Prostate gland (tissue), 2 donors: ENCODE data around the gene ARSG. TPM values are rescaled to one million over a fixed set of nuclear protein-coding genes. Genes with fewer than 3 reads are reported as not detected.
"Not testable (repeated sequence)": the region's sequence is repeated elsewhere in the genome, so short reads cannot be mapped to it uniquely, and the experiment has no call there.

ENCODE experiments used
- DNase-seq: peaks from one replicate; pipeline ENCODE4 v3.0.0-alpha.2; 2019; ENCODE audit warnings: low spot score
- H3K27ac ChIP-seq, 2 donors: fragments of 200-600 bp; sonication (generic); 2 replicates each; pipeline ENCODE4 v1.5.1; 2017 to 2019
- H3K27me3 ChIP-seq: fragments of 200-600 bp; sonication (generic); replicated peaks from 2 replicates; pipeline ENCODE4 v1.5.1; 2019; ENCODE audit not compliant: insufficient read depth
- H3K36me3 ChIP-seq, 2 donors: fragments of 200-600 bp; sonication (generic); 1 replicate in 1 of 2; 2 replicates in 1 of 2; pipeline versions ENCODE4 v1.5.1 to v1.8.1; 2017 to 2019
- H3K4me1 ChIP-seq: fragments of 200-600 bp; sonication (generic); replicated peaks from 2 replicates; pipeline ENCODE4 v1.5.1; 2019
- H3K4me3 ChIP-seq, 2 donors: fragments of 200-600 bp; sonication (generic); 2 replicates each; pipeline ENCODE4 v1.5.1; 2017 to 2019
- H3K9me3 ChIP-seq: fragments of 200-600 bp; sonication (generic); 2 replicates; pipeline ENCODE4 v1.5.1; 2017
- CTCF ChIP-seq, 4 experiments: fragments of 200-600 bp in 2 of 4; fragments of 450-650 bp in 2 of 4; sonication (generic) in 2 of 4; IDR thresholded peaks; 1 replicate in 3 of 4; 2 replicates in 1 of 4; pipeline ENCODE4 v1.5.1; 2016 to 2019; ENCODE audit warnings: antibody characterized with exemption in 4 of 4, mild to moderate bottlenecking in 2 of 4, moderate library complexity in 2 of 4
- POLR2A ChIP-seq: fragments of 450-650 bp; IDR thresholded peaks from one replicate; pipeline ENCODE4 v1.6.1; 2016; ENCODE audit warnings: antibody characterized with exemption, mild to moderate bottlenecking
- POLR2AphosphoS5 ChIP-seq: sonication (generic); formaldehyde crosslinking; IDR thresholded peaks from one replicate; pipeline ENCODE4 v1.6.1; 2017; ENCODE audit warnings: antibody characterized with exemption
- WGBS: methylation state at CpG from one replicate; pipeline ENCODE4 v1.1.5; 2018; 5-methylcytosine and 5-hydroxymethylcytosine counted together
- intact Hi-C: fragments of 100-400 bp; cut with DNase I; formaldehyde crosslinking; loops from one replicate; pipeline ENCODE4 v1.14.2; 2022
- total RNA-seq, 2 donors: library from RNA; depleted of rRNA; stranded (reverse); fragments of >200 nt; gene quantifications; one replicate each; pipeline ENCODE4 v1.1.0, GENCODE V29; 2016

Gene ARSG
- total RNA-seq, 2 donors from 2014 or later = 1.5 to 8.3 TPM

- Histone ChIP-seq H3K36me3 (no peaks in the 10 kb centered on the region), H3K27me3 (no peaks in the 10 kb centered on the region), H3K4me3 (no peak overlapping the region), H3K9me3 (no peaks in the 10 kb centered on the region), H3K4me1 (no peaks in the 10 kb centered on the region), H3K27ac (peak overlapping the region; percentile 91 to 97)
- WGBS = 71% methylated on average over 5 of the region's 5 CpGs
- no peak for DNase-seq
- no peak for TF ChIP-seq POLR2A
- TF ChIP-seq CTCF (IDR thresholded peaks at IDR 0.05) = no peak
- no peak for TF ChIP-seq POLR2AphosphoS5
- intact Hi-C loops = loop anchor here (5.0 kb wide), 2 partner anchors 42 to 208 kb away; partner anchors contain the start of gene WIPI1
These were observed 42.4 kb upstream of the ARSG start for GRCh38 chr17:68248891-68249290.

GRCh38 chr17:68249354-68249765, 41.9 kb upstream of the ARSG start:
- Histone ChIP-seq H3K27ac (no peak overlapping the region), H3K4me1 (no peaks in the 10 kb centered on the region), H3K36me3 (no peaks in the 10 kb centered on the region), H3K4me3 (no peak overlapping the region), H3K9me3 (no peaks in the 10 kb centered on the region), H3K27me3 (no peaks in the 10 kb centered on the region)
- TF ChIP-seq CTCF (IDR thresholded peaks at IDR 0.05) (no peak), POLR2A (no peak), POLR2AphosphoS5 (no peak)
- 69% methylated on average over 7 of the region's 7 CpGs for WGBS
- intact Hi-C loops = loop anchor here (5.0 kb wide), 2 partner anchors 42 to 208 kb away; partner anchors contain the start of gene WIPI1
- DNase-seq = no peak

- DNase-seq, intact Hi-C loops, H3K27ac ChIP-seq, H3K4me3 ChIP-seq, H3K36me3 ChIP-seq, H3K9me3 ChIP-seq, H3K4me1 ChIP-seq, H3K27me3 ChIP-seq: not testable (repeated sequence)
- WGBS = 84% methylated on average over 7 of the region's 7 CpGs
These were observed 37.9 kb upstream of the ARSG start for GRCh38 chr17:68253426-68253825.

- Histone ChIP-seq H3K9me3 (no peaks in the 10 kb centered on the region), H3K4me3 (no peak overlapping the region), H3K4me1 (no peaks in the 10 kb centered on the region), H3K27ac (no peak overlapping the region), H3K36me3 (peaks cover 0 to 4% of the 10 kb centered on the region in 2 donors), H3K27me3 (no peaks in the 10 kb centered on the region)
- intact Hi-C loops = no loop called here
- DNase-seq = no peak
- WGBS = 87% methylated on average over 4 of the region's 4 CpGs
- TF ChIP-seq CTCF (IDR thresholded peaks at IDR 0.05) (no peak), POLR2AphosphoS5 (no peak), POLR2A (no peak)
These were observed 36.1 kb upstream of the ARSG start for GRCh38 chr17:68255151-68255550.

- H3K9me3 ChIP-seq = no peaks in the 10 kb centered on the region
- H3K27me3 ChIP-seq = no peaks in the 10 kb centered on the region
- H3K27ac ChIP-seq = no peak overlapping the region
- H3K4me1 ChIP-seq = no peaks in the 10 kb centered on the region
- DNase-seq = no peak
- WGBS = 86% methylated on average over 5 of the region's 5 CpGs
- intact Hi-C loops = no loop called here
- H3K4me3 ChIP-seq = no peak overlapping the region
- TF ChIP-seq POLR2A = no peak
- TF ChIP-seq POLR2AphosphoS5 = no peak
- no peak for TF ChIP-seq CTCF (IDR thresholded peaks at IDR 0.05)
- peaks cover 0 to 4% of the 10 kb centered on the region in 2 donors for H3K36me3 ChIP-seq
These were observed 35.4 kb upstream of the ARSG start for GRCh38 chr17:68255731-68256538.

GRCh38 chr17:68256701-68257100, 34.6 kb upstream of the ARSG start:
- 67% methylated on average over 5 of the region's 5 CpGs for whole genome bisulfite sequencing

More at GRCh38 chr17:68256701-68257100, 34.6 kb upstream of the ARSG start:
- intact Hi-C loops, H3K27ac ChIP-seq, H3K36me3 ChIP-seq, H3K4me1 ChIP-seq, DNase-seq, H3K27me3 ChIP-seq, H3K9me3 ChIP-seq, H3K4me3 ChIP-seq: not testable (repeated sequence)
